Measurements from ENCODE around the gene COL7A1. TPM values are rescaled to one million over a fixed set of nuclear protein-coding genes. Genes with fewer than 3 reads are reported as not detected.

The COL7A1 gene
- total and polyA plus RNA-seq, 3 experiments from 2014 or later: 0.59 to 0.93 TPM; not detected in 1

GRCh38 chr3:48521635-48522034 lies 73.5 kb downstream of the COL7A1 start:
- H3K9me3 Mint-ChIP-seq: no peaks in the 10 kb centered on the region
- Histone ChIP-seq H3K27me3 (ENCODE audit: insufficient read depth, low read length, poor library complexity, severe bottlenecking) (no peaks in the 10 kb centered on the region), H3K4me1 (ENCODE audit: insufficient read depth, low read length) (peaks cover 36% of the 10 kb centered on the region), H3K27ac (ENCODE audit: low read depth, low read length) (no peak overlapping the region), H3K36me3 (ENCODE audit: insufficient read depth, low read length) (no peaks in the 10 kb centered on the region), H3K9me3 (ENCODE audit: low read length) (no peaks in the 10 kb centered on the region), H3K4me3 (ENCODE audit: low read length) (no peak overlapping the region)
- H3K4me1 Mint-ChIP-seq: peaks cover 31 to 33% (median 32%) of the 10 kb centered on the region in 3 donors
- no peaks in the 10 kb centered on the region for H3K36me3 Mint-ChIP-seq
- H3K27ac Mint-ChIP-seq: peak overlapping the region in 1 of 8 donors; percentile 43
- H3K27me3 Mint-ChIP-seq: no peaks in the 10 kb centered on the region
- ChIA-PET CTCF (no interaction called here), POLR2A (no interaction called here)
- DNase-seq: no peak
- no peak overlapping the region for H3K4me3 Mint-ChIP-seq

DNA sequence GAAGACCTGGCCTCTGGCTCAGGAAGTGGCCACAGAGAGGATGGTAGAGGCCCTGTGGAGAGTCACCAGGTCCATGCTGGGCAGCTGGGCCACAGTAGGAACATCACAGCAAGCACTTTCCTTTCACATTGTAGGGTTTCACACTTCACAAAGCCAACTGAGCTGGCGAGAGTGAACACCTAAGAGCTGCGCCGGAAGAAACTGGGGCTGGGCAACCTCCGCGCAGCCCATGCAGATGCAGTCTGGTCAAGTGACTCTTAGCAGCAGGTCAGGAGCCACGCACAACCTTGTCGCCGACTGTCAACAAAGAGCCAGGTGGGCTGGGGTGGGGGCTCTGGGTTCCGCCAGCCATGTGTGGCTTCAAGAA lies 75.9 kb downstream of the COL7A1 start:
- ChIA-PET POLR2A (no interaction called here), CTCF (interaction anchor here (1.1 kb wide), 1 partner anchor 83 kb away, joined by 4 read pairs; no protein-coding TSS in a partner anchor)
- H3K9me3 Mint-ChIP-seq: no peaks in the 10 kb centered on the region
- H3K27ac Mint-ChIP-seq: peak overlapping the region in 1 of 8 donors; percentile 60
- H3K27me3 Mint-ChIP-seq: no peaks in the 10 kb centered on the region
- no peaks in the 10 kb centered on the region for H3K27me3 ChIP-seq (ENCODE audit: insufficient read depth, low read length, poor library complexity, severe bottlenecking)
- H3K36me3 Mint-ChIP-seq: no peaks in the 10 kb centered on the region
- H3K27ac ChIP-seq (ENCODE audit: low read depth, low read length): no peak overlapping the region
- peaks cover 51 to 56% (median 55%) of the 10 kb centered on the region in 3 donors for H3K4me1 Mint-ChIP-seq
- peaks cover 60% of the 10 kb centered on the region for H3K4me1 ChIP-seq (ENCODE audit: insufficient read depth, low read length)
- no peak overlapping the region for H3K4me3 ChIP-seq (ENCODE audit: low read length)
- no peaks in the 10 kb centered on the region for H3K9me3 ChIP-seq (ENCODE audit: low read length)
- no peak overlapping the region for H3K4me3 Mint-ChIP-seq
- no peaks in the 10 kb centered on the region for H3K36me3 ChIP-seq (ENCODE audit: insufficient read depth, low read length)
- DNase-seq: no peak

DNA sequence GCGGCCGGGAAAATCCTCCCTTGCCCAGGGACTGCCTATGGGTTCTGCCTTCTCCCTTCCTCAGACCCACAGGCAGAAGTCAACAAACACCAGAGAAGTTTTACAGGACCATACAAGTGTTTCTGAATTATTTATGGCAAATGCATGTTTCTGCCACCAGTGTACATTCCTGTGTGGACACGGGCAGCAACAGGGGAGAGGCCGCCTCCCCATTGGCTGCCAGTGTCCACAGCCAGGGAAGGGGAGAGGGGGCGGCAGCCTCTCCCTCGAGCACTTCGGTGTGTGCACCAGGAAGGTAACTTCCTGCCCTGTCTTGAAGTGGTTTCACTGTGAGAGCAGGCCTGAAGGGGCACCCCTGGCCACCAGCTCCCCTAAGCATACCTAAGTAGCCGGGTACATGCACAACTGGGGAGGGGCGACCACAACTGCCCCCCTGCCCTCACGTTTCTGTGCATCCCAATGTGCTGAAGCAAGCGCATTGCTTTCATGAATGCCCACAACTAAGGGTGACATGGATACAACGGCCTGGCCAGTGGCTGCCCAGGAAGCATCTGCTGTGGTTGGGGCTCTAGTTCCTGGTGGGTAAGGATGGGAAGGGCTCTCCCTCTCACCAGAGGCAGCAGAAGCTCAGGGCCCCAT lies 76.4 kb downstream of the COL7A1 start:
- no peaks in the 10 kb centered on the region for H3K36me3 ChIP-seq (ENCODE audit: insufficient read depth, low read length)
- peaks cover 56 to 61% (median 60%) of the 10 kb centered on the region in 3 donors for H3K4me1 Mint-ChIP-seq
- no peaks in the 10 kb centered on the region for H3K9me3 Mint-ChIP-seq
- ChIA-PET CTCF (interaction anchor here (1.1 kb wide), 1 partner anchor 83 kb away, joined by 4 read pairs; no protein-coding TSS in a partner anchor), POLR2A (no interaction called here)
- H3K4me3 Mint-ChIP-seq: peak overlapping the region in 4 of 7 donors; percentile 28 to 35 (median 32)
- no peak overlapping the region for H3K4me3 ChIP-seq (ENCODE audit: low read length)
- no peaks in the 10 kb centered on the region for H3K27me3 Mint-ChIP-seq
- no peak overlapping the region for H3K27ac ChIP-seq (ENCODE audit: low read depth, low read length)
- peaks cover 65% of the 10 kb centered on the region for H3K4me1 ChIP-seq (ENCODE audit: insufficient read depth, low read length)
- DNase-seq: no peak
- no peaks in the 10 kb centered on the region for H3K9me3 ChIP-seq (ENCODE audit: low read length)
- no peaks in the 10 kb centered on the region for H3K27me3 ChIP-seq (ENCODE audit: insufficient read depth, low read length, poor library complexity, severe bottlenecking)
- H3K27ac Mint-ChIP-seq: peak overlapping the region in 5 of 8 donors; percentile 12 to 77 (median 59)
- no peaks in the 10 kb centered on the region for H3K36me3 Mint-ChIP-seq

GRCh38 chr3:48518069-48518468 lies 77.1 kb downstream of the COL7A1 start:
- H3K9me3 ChIP-seq (ENCODE audit: low read length): no peaks in the 10 kb centered on the region
- H3K4me1 ChIP-seq (ENCODE audit: insufficient read depth, low read length): peaks cover 67% of the 10 kb centered on the region
- peak overlapping the region in 3 of 7 donors; percentile 33 to 35 (median 34) for H3K4me3 Mint-ChIP-seq
- ChIA-PET CTCF (interaction anchor here (2.3 kb wide), 1 partner anchor 82 kb away, joined by 9 read pairs; no protein-coding TSS in a partner anchor), POLR2A (no interaction called here)
- peak overlapping the region in 4 of 8 donors; percentile 30 to 82 (median 53) for H3K27ac Mint-ChIP-seq
- H3K4me1 Mint-ChIP-seq: peaks cover 57 to 64% (median 63%) of the 10 kb centered on the region in 3 donors
- no peak for DNase-seq
- no peaks in the 10 kb centered on the region for H3K27me3 Mint-ChIP-seq
- no peaks in the 10 kb centered on the region for H3K36me3 ChIP-seq (ENCODE audit: insufficient read depth, low read length)
- H3K27me3 ChIP-seq (ENCODE audit: insufficient read depth, low read length, poor library complexity, severe bottlenecking): no peaks in the 10 kb centered on the region
- no peaks in the 10 kb centered on the region for H3K36me3 Mint-ChIP-seq
- no peak overlapping the region for H3K27ac ChIP-seq (ENCODE audit: low read depth, low read length)
- no peaks in the 10 kb centered on the region for H3K9me3 Mint-ChIP-seq
- H3K4me3 ChIP-seq (ENCODE audit: low read length): no peak overlapping the region

GRCh38 chr3:48516571-48516970 lies 78.6 kb downstream of the COL7A1 start:
- no peak for DNase-seq
- CTCF ChIA-PET: interaction anchor here (2.3 to 2.8 kb wide), 3 partner anchors 32 to 116 kb away, joined by 7 to 13 read pairs (median 9); no protein-coding TSS in a partner anchor
- POLR2A ChIA-PET: interaction anchor here (0.6 kb wide), 1 partner anchor 29 kb away, joined by 3 read pairs; no protein-coding TSS in a partner anchor

DNA sequence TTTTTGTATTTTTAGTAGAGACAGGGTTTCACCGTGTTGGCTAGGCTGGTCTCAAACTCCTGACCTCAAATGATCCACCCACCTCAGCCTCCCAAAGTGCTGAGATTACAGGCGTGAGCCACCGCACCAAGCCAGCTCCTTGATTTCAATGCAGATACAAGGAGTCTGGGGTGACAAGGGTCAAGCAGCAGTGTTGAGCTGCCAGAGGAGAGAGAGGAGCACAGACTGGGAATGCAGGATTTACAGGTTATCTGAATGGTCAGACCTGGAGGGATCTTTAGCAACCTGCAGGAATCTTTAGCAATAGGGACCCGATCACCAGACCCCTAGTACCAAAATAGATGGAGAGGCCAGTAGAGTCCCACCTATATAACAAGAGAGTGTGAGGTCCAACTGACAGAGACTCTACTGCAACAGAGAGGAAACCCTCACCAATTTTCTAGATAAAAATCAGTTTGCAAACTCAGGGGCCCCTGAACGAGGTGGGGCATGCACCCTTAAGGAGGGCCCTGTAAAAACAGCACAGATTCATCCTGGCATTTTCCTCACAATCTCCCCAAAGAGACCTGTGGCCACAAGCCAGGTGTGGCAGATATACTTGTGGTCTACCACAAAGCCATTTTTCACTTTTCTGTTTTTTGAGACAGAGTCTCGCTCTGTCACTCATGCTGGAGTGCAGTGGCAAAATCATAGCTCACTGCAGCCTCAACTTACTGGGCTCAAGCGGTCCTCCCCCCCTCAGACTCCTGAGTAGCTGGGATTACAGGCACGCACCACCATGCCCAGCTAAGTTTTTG lies 80.5 kb downstream of the COL7A1 start:
- peak overlapping the region in 6 of 7 donors; percentile 62 to 75 (median 68) for H3K4me3 Mint-ChIP-seq
- peak in 2 of 5 donors; percentile 52 to 58 for DNase-seq
- Histone ChIP-seq H3K4me1 (ENCODE audit: insufficient read depth, low read length) (peaks cover 61% of the 10 kb centered on the region), H3K27ac (ENCODE audit: low read depth, low read length) (no peak overlapping the region), H3K4me3 (ENCODE audit: low read length) (peak overlapping the region; percentile 8), H3K36me3 (ENCODE audit: insufficient read depth, low read length) (no peaks in the 10 kb centered on the region), H3K9me3 (ENCODE audit: low read length) (no peaks in the 10 kb centered on the region), H3K27me3 (ENCODE audit: insufficient read depth, low read length, poor library complexity, severe bottlenecking) (no peaks in the 10 kb centered on the region)
- CTCF ChIA-PET: interaction anchor here (0.9 to 2.8 kb wide), 4 partner anchors 15 to 114 kb away, joined by 3 to 18 read pairs (median 10); no protein-coding TSS in a partner anchor
- peak overlapping the region in 7 of 8 donors; percentile 26 to 71 (median 68) for H3K27ac Mint-ChIP-seq
- peaks cover 54 to 69% (median 64%) of the 10 kb centered on the region in 3 donors for H3K4me1 Mint-ChIP-seq
- peaks cover 0 to 7% of the 10 kb centered on the region in 2 donors for H3K27me3 Mint-ChIP-seq
- no peaks in the 10 kb centered on the region for H3K36me3 Mint-ChIP-seq
- no peaks in the 10 kb centered on the region for H3K9me3 Mint-ChIP-seq
- POLR2A ChIA-PET: no interaction called here

More at GRCh38 chr3:48516571-48516970, 78.6 kb downstream of the COL7A1 start:
- H3K27me3 ChIP-seq (ENCODE audit: insufficient read depth, low read length, poor library complexity, severe bottlenecking): no peaks in the 10 kb centered on the region
- peaks cover 0 to 1% of the 10 kb centered on the region in 2 donors for H3K27me3 Mint-ChIP-seq
- H3K4me1 Mint-ChIP-seq: peaks cover 57 to 68% (median 68%) of the 10 kb centered on the region in 3 donors
- no peaks in the 10 kb centered on the region for H3K9me3 ChIP-seq (ENCODE audit: low read length)
- H3K36me3 Mint-ChIP-seq: no peaks in the 10 kb centered on the region
- no peaks in the 10 kb centered on the region for H3K36me3 ChIP-seq (ENCODE audit: insufficient read depth, low read length)
- peak overlapping the region in 5 of 7 donors; percentile 41 to 84 (median 67) for H3K4me3 Mint-ChIP-seq
- peak overlapping the region in 6 of 8 donors; percentile 50 to 86 (median 71) for H3K27ac Mint-ChIP-seq
- no peaks in the 10 kb centered on the region for H3K9me3 Mint-ChIP-seq
- peaks cover 67% of the 10 kb centered on the region for H3K4me1 ChIP-seq (ENCODE audit: insufficient read depth, low read length)
- H3K27ac ChIP-seq (ENCODE audit: low read depth, low read length): no peak overlapping the region
- peak overlapping the region; percentile 3 for H3K4me3 ChIP-seq (ENCODE audit: low read length)
